SK-N-MC (cell line): ENCODE measurements around the gene DYRK1B.

Source experiments
- EZH2 ChIP-seq: fragments of 200-600 bp; sonication (generic); IDR thresholded peaks from one replicate; pipeline ENCODE4 v1.6.1; 2017; ENCODE audit warnings: antibody characterized with exemption
- POLR2AphosphoS5 ChIP-seq: IDR thresholded peaks from 2 replicates; pipeline ENCODE4 v1.6.1; 2012; ENCODE audit warnings: mild to moderate bottlenecking, low read depth, low read length, borderline replicate concordance

GRCh38 chr19:39873385-39873784, 39.4 kb upstream of the DYRK1B start:
- TF ChIP-seq POLR2AphosphoS5 (no peak), EZH2 (no peak)
